Left ventricle myocardium inferior (tissue), 1 donor: ENCODE data around the gene SLAMF8. TPM values are rescaled to one million over a fixed set of nuclear protein-coding genes. Genes with fewer than 3 reads are reported as not detected.

Source experiments
- DNase-seq: peaks from one replicate; pipeline ENCODE4 v3.0.0-alpha.2; 2020
- H3K27ac ChIP-seq: fragments of 200-600 bp; replicated peaks from 2 replicates; pipeline ENCODE4 v1.8.0; 2021
- H3K27me3 ChIP-seq: fragments of 200-600 bp; 2 replicates; pipeline ENCODE4 v1.8.0; 2021; ENCODE audit warnings: low read depth
- H3K36me3 ChIP-seq: fragments of 200-600 bp; 2 replicates; pipeline ENCODE4 v1.8.0; 2021
- H3K4me1 ChIP-seq: fragments of 200-600 bp; 2 replicates; pipeline ENCODE4 v1.8.0; 2021
- H3K4me3 ChIP-seq: fragments of 200-600 bp; 2 replicates; pipeline ENCODE4 v1.8.0; 2021; ENCODE audit warnings: mild to moderate bottlenecking, moderate library complexity
- H3K9me3 ChIP-seq: fragments of 200-600 bp; replicated peaks from 2 replicates; pipeline ENCODE4 v1.8.0; 2021
- intact Hi-C: fragments of 100-400 bp; cut with micrococcal nuclease; formaldehyde crosslinking; loops from one replicate; pipeline ENCODE4 v1.11.0; 2022
- total RNA-seq: library from RNA; stranded (reverse); fragmentation: NEBNext Ultra II Directional; extraction: Animal tissue kit (Norgen Biotek cat#: 25700); gene quantifications from one replicate; pipeline ENCODE4 v1.2.1, GENCODE V29; 2021
- TF ChIP-seq, protein P1 (sequence below): fragments of 200-600 bp; IDR thresholded peaks from 2 replicates; pipeline ENCODE4 v1.8.0; 2021; ENCODE audit warnings: antibody characterized with exemption, mild to moderate bottlenecking, borderline replicate concordance
- donor health status: DM: no; HTN: yes; CAD: no; lungs with severe emphysema.

Gene SLAMF8
- total RNA-seq, 1 donor from 2014 or later, result 1.7 TPM

DNA sequence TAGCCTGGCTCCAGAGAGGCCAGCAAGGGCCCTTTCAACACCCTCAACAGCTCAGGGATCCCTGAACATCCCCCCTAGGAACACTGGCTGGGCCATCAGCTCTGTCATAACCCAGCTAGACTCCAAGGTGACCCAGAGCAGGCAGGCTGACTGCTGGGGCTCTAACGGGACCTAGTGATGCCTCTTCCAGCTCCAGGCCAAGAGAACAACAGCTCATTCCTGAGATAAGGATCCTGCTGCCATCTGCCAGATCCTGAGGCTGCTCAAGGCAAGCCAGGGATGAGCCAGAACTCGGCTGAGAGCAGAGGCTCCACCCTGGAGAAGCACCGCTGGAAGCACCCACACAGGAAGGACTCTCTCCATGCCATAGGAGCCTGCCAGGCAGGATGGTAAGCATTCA, 33.8 kb downstream of the SLAMF8 start:
- Histone ChIP-seq H3K27me3 (peaks cover 12% of the 10 kb centered on the region), H3K4me1 (peaks cover 2% of the 10 kb centered on the region), H3K4me3 (no peak overlapping the region), H3K36me3 (no peaks in the 10 kb centered on the region), H3K9me3 (no peaks in the 10 kb centered on the region), H3K27ac (no peak overlapping the region)
- TF ChIP-seq, protein P1, sequence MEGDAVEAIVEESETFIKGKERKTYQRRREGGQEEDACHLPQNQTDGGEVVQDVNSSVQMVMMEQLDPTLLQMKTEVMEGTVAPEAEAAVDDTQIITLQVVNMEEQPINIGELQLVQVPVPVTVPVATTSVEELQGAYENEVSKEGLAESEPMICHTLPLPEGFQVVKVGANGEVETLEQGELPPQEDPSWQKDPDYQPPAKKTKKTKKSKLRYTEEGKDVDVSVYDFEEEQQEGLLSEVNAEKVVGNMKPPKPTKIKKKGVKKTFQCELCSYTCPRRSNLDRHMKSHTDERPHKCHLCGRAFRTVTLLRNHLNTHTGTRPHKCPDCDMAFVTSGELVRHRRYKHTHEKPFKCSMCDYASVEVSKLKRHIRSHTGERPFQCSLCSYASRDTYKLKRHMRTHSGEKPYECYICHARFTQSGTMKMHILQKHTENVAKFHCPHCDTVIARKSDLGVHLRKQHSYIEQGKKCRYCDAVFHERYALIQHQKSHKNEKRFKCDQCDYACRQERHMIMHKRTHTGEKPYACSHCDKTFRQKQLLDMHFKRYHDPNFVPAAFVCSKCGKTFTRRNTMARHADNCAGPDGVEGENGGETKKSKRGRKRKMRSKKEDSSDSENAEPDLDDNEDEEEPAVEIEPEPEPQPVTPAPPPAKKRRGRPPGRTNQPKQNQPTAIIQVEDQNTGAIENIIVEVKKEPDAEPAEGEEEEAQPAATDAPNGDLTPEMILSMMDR, result no peak
- intact Hi-C loops, result no loop called here
- no peak for DNase-seq

GRCh38 chr1:159861218-159861617, 34.5 kb downstream of the SLAMF8 start:
- TF ChIP-seq, protein P1, result no peak
- DNase-seq, result no peak
- Histone ChIP-seq H3K4me1 (no peaks in the 10 kb centered on the region), H3K9me3 (no peaks in the 10 kb centered on the region), H3K27me3 (peaks cover 12% of the 10 kb centered on the region), H3K36me3 (no peaks in the 10 kb centered on the region), H3K27ac (no peak overlapping the region), H3K4me3 (no peak overlapping the region)
- intact Hi-C loops, result no loop called here

GRCh38 chr1:159862031-159862430, 35.4 kb downstream of the SLAMF8 start:
- DNase-seq, result no peak
- Histone ChIP-seq H3K4me3 (no peak overlapping the region), H3K36me3 (no peaks in the 10 kb centered on the region), H3K4me1 (peaks cover under 1% of the 10 kb centered on the region), H3K27ac (no peak overlapping the region), H3K27me3 (peaks cover 12% of the 10 kb centered on the region), H3K9me3 (no peaks in the 10 kb centered on the region)
- TF ChIP-seq, protein P1, result no peak
- intact Hi-C loops, result no loop called here

DNA sequence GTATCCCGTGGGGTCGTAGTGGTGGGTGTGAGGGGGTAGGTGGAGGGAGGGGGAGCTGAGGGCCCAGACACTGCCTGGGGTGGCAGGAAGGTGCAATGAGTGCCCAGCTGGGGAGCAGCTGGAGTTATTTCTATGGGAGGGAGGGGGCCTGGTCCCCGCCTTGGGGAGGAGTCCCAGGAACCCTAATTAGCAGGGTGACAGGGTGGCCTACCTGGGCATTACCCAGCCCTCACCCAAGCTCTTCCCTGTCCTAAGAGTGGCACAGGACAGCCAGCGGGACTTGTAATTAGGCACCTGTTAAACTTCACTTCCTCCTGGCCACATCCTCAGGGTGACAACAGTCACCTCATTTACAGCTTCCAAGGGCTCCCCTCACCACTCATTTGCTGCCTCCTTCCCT, 35.9 kb downstream of the SLAMF8 start, which contains the start of gene VSIG8:
VSIG8 (minus strand) TSS at position 101 of the 400 bp plus-strand sequence. CDS start 136 bp downstream, outside the sequence.
- Histone ChIP-seq H3K9me3 (no peaks in the 10 kb centered on the region), H3K27ac (no peak within 1 kb of the TSS), H3K36me3 (no peaks in the 10 kb centered on the region), H3K4me3 (no peak within 1 kb of the TSS), H3K4me1 (peaks cover 6% of the 10 kb centered on the region), H3K27me3 (peaks cover 12% of the 10 kb centered on the region)
- TF ChIP-seq, protein P1, result no peak
- intact Hi-C loops, result no loop called here
- no peak for DNase-seq

- peaks cover 17% of the 10 kb centered on the region for H3K4me1 ChIP-seq
- H3K36me3 ChIP-seq, result no peaks in the 10 kb centered on the region
- peaks cover 12% of the 10 kb centered on the region for H3K27me3 ChIP-seq
- H3K4me3 ChIP-seq, result no peak overlapping the region
- no peaks in the 10 kb centered on the region for H3K9me3 ChIP-seq
- intact Hi-C loops, result no loop called here
- TF ChIP-seq, protein P1, result no peak
- no peak overlapping the region for H3K27ac ChIP-seq
- DNase-seq, result no peak
These were observed 37.6 kb downstream of the SLAMF8 start for GRCh38 chr1:159864262-159864661.
